Caco-2 (cell line): Measurements from ENCODE around the gene STMP1. TPM values are rescaled to one million over a fixed set of nuclear protein-coding genes. Genes with fewer than 3 reads are reported as not detected.

Source experiments
- BruUV-seq: library from RNA; stranded (reverse); fragments of 400-500 nt; replicated peaks from 2 replicates; lab custom pipeline; 2021; lab: Mats Ljungman, UMichigan
- CTCF ChIA-PET: fragments of 300-600 bp; sonication (Branson Sonifier 250); formaldehyde crosslinking; loops from one replicate; lab custom pipeline; 2022; ENCODE audit warnings: antibody characterized with exemption; lab: Charles Lee
- POLR2A ChIA-PET: fragments of 300-600 bp; sonication (Branson Sonifier 250); formaldehyde crosslinking; loops from one replicate; lab custom pipeline; 2022; ENCODE audit warnings: antibody characterized with exemption; lab: Charles Lee
- DNase-seq, 2 experiments: peaks; one replicate each; pipeline versions ENCODE4 v3.0.0 to v3.0.0-alpha.2; 2020 to 2022
- H3K27me3 ChIP-seq: replicated peaks from 2 replicates; pipeline ENCODE4 v1.6.0; 2011; ENCODE audit warnings: low read length; ENCODE audit not compliant: control insufficient read depth, insufficient read depth
- H3K36me3 ChIP-seq: 2 replicates; pipeline ENCODE4 v1.5.1; 2011; ENCODE audit warnings: low read length; ENCODE audit not compliant: control insufficient read depth, insufficient read depth
- H3K4me1 ChIP-seq: fragments of 250-450 bp; sonication (Bioruptor Pico); 2 replicates; pipeline ENCODE4 v1.5.1; 2020; ENCODE audit warnings: mild to moderate bottlenecking
- H3K4me3 ChIP-seq: 2 replicates; pipeline ENCODE4 v1.5.1; 2011; ENCODE audit warnings: low read depth, mild to moderate bottlenecking, control low read depth, low read length
- H3K9me3 ChIP-seq: fragments of 250-450 bp; sonication (Bioruptor Pico); 2 replicates; pipeline ENCODE4 v1.5.1; 2020; ENCODE audit warnings: mild to moderate bottlenecking, moderate library complexity
- H3K27ac Mint-ChIP-seq: one replicate; pipeline ENCODE4 v1.8.0; 2022; ENCODE audit warnings: mixed read lengths; ENCODE audit not compliant: unreplicated experiment
- H3K27me3 Mint-ChIP-seq: one replicate; pipeline ENCODE4 v1.8.0; 2022; ENCODE audit warnings: mixed read lengths; ENCODE audit not compliant: insufficient read depth, unreplicated experiment
- H3K36me3 Mint-ChIP-seq: one replicate; pipeline ENCODE4 v1.8.0; 2022; ENCODE audit warnings: mild to moderate bottlenecking, mixed read lengths; ENCODE audit not compliant: insufficient read depth, unreplicated experiment
- H3K4me1 Mint-ChIP-seq: one replicate; pipeline ENCODE4 v1.8.0; 2022; ENCODE audit warnings: low read depth, mixed read lengths; ENCODE audit not compliant: unreplicated experiment
- H3K4me3 Mint-ChIP-seq: one replicate; pipeline ENCODE4 v1.8.0; 2022; ENCODE audit warnings: mild to moderate bottlenecking, moderate library complexity, mixed read lengths; ENCODE audit not compliant: unreplicated experiment
- H3K9me3 Mint-ChIP-seq: one replicate; pipeline ENCODE4 v1.8.0; 2022; ENCODE audit warnings: mixed read lengths; ENCODE audit not compliant: unreplicated experiment
- intact Hi-C: fragments of 100-400 bp; cut with micrococcal nuclease; formaldehyde crosslinking; loops from one replicate; pipeline ENCODE4 v1.10.0; 2022; ENCODE audit not compliant: unreplicated experiment
- total RNA-seq: library from RNA; stranded (reverse); gene quantifications from 2 replicates; pipeline ENCODE4 v1.2.3, GENCODE V29; 2022
- TF ChIP-seq, protein P1 (sequence below), 2 experiments: fragments of 200-600 bp in 1 of 2; IDR thresholded peaks; 1 replicate in 1 of 2; 2 replicates in 1 of 2; pipeline versions ENCODE4 v1.5.1 to v1.8.0; 2011 to 2022; ENCODE audit warnings: antibody characterized with exemption in 1 of 2, control low read depth in 1 of 2, inconsistent platforms in 1 of 2, low read depth in 1 of 2, low read length in 1 of 2, mild to moderate bottlenecking in 1 of 2, moderate library complexity in 1 of 2; ENCODE audit not compliant: insufficient read depth in 1 of 2, severe bottlenecking in 1 of 2, unreplicated experiment in 1 of 2

Gene STMP1
- total RNA-seq, 1 experiment from 2014 or later, result 21.5 TPM

GRCh38 chr7:135644729-135645128 lies 17.6 kb upstream of the STMP1 start:
- Mint-ChIP-seq H3K36me3 (peaks cover 60% of the 10 kb centered on the region), H3K9me3 (no peaks in the 10 kb centered on the region), H3K4me1 (no peaks in the 10 kb centered on the region), H3K4me3 (no peak overlapping the region), H3K27ac (no peak overlapping the region), H3K27me3 (no peaks in the 10 kb centered on the region)
- intact Hi-C loops, result loop anchor here (1.0 kb wide), 3 partner anchors 23 to 363 kb away; no protein-coding TSS in a partner anchor
- ChIA-PET CTCF (interaction anchor here (1.0 to 2.3 kb wide), 5 partner anchors 24 to 370 kb away, joined by 3 to 11 read pairs (median 7); no protein-coding TSS in a partner anchor), POLR2A (no interaction called here)
- H3K27me3 ChIP-seq, result no peaks in the 10 kb centered on the region
- peaks cover 6% of the 10 kb centered on the region for H3K36me3 ChIP-seq
- BruUV-seq, result no TSS peak
- no peaks in the 10 kb centered on the region for H3K9me3 ChIP-seq
- DNase-seq, result no peak
- TF ChIP-seq, protein P1, sequence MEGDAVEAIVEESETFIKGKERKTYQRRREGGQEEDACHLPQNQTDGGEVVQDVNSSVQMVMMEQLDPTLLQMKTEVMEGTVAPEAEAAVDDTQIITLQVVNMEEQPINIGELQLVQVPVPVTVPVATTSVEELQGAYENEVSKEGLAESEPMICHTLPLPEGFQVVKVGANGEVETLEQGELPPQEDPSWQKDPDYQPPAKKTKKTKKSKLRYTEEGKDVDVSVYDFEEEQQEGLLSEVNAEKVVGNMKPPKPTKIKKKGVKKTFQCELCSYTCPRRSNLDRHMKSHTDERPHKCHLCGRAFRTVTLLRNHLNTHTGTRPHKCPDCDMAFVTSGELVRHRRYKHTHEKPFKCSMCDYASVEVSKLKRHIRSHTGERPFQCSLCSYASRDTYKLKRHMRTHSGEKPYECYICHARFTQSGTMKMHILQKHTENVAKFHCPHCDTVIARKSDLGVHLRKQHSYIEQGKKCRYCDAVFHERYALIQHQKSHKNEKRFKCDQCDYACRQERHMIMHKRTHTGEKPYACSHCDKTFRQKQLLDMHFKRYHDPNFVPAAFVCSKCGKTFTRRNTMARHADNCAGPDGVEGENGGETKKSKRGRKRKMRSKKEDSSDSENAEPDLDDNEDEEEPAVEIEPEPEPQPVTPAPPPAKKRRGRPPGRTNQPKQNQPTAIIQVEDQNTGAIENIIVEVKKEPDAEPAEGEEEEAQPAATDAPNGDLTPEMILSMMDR (IDR thresholded peaks at IDR 0.05; ENCODE audit: insufficient read depth in 1 of 2, low read depth in 1 of 2, low read length in 1 of 2, severe bottlenecking in 1 of 2, unreplicated experiment in 1 of 2), result no peak
- no peak overlapping the region for H3K4me3 ChIP-seq
- H3K4me1 ChIP-seq, result no peaks in the 10 kb centered on the region

GRCh38 chr7:135645296-135645904 lies 16.9 kb upstream of the STMP1 start:
- Mint-ChIP-seq H3K4me1 (no peaks in the 10 kb centered on the region), H3K27ac (no peak overlapping the region), H3K4me3 (no peak overlapping the region), H3K36me3 (peaks cover 60% of the 10 kb centered on the region), H3K27me3 (no peaks in the 10 kb centered on the region), H3K9me3 (no peaks in the 10 kb centered on the region)
- peaks cover 6% of the 10 kb centered on the region for H3K36me3 ChIP-seq
- intact Hi-C loops, result loop anchor here (1.0 kb wide), 3 partner anchors 24 to 364 kb away; no protein-coding TSS in a partner anchor
- no peaks in the 10 kb centered on the region for H3K4me1 ChIP-seq
- no peak overlapping the region for H3K4me3 ChIP-seq
- BruUV-seq, result no TSS peak
- ChIA-PET CTCF (interaction anchor here (0.6 to 2.3 kb wide), 7 partner anchors 25 to 434 kb away, joined by 3 to 11 read pairs (median 7); partner anchors contain the start of gene WDR91), POLR2A (no interaction called here)
- H3K27me3 ChIP-seq, result no peaks in the 10 kb centered on the region
- DNase-seq, result peak in 1 of 2 experiments; percentile 37
- no peaks in the 10 kb centered on the region for H3K9me3 ChIP-seq
- TF ChIP-seq, protein P1 (IDR thresholded peaks at IDR 0.05; ENCODE audit: insufficient read depth in 1 of 2, low read depth in 1 of 2, low read length in 1 of 2, severe bottlenecking in 1 of 2, unreplicated experiment in 1 of 2), result peak; percentile 64 to 73

- Mint-ChIP-seq H3K4me1 (no peaks in the 10 kb centered on the region), H3K36me3 (peaks cover 45% of the 10 kb centered on the region), H3K9me3 (no peaks in the 10 kb centered on the region), H3K4me3 (no peak overlapping the region), H3K27ac (no peak overlapping the region), H3K27me3 (no peaks in the 10 kb centered on the region)
- H3K9me3 ChIP-seq, result no peaks in the 10 kb centered on the region
- BruUV-seq, result no TSS peak
- peaks cover 6% of the 10 kb centered on the region for H3K36me3 ChIP-seq
- no peaks in the 10 kb centered on the region for H3K27me3 ChIP-seq
- DNase-seq, result no peak
- H3K4me3 ChIP-seq, result no peak overlapping the region
- TF ChIP-seq, protein P1 (IDR thresholded peaks at IDR 0.05; ENCODE audit: insufficient read depth in 1 of 2, low read depth in 1 of 2, low read length in 1 of 2, severe bottlenecking in 1 of 2, unreplicated experiment in 1 of 2), result no peak
- ChIA-PET CTCF (interaction anchor here (1.0 kb wide), 1 partner anchor 27 kb away, joined by 3 read pairs; no protein-coding TSS in a partner anchor), POLR2A (no interaction called here)
- H3K4me1 ChIP-seq, result no peaks in the 10 kb centered on the region
- intact Hi-C loops, result no loop called here
Observed at GRCh38 chr7:135647755-135648154, 14.6 kb upstream of the STMP1 start.
